ENCODE results near the gene TNC. TPM values are rescaled to one million over a fixed set of nuclear protein-coding genes. Genes with fewer than 3 reads are reported as not detected.

The TNC gene
- total and polyA plus RNA-seq, 9 donors, result 1.2 to 108 (median 1.9) TPM

- TF ChIP-seq EP300 (IDR thresholded peaks at IDR 0.05) (no peak), CTCF (IDR thresholded peaks at IDR 0.05) (no peak), POLR2A (IDR thresholded peaks at IDR 0.05) (no peak)
- Histone ChIP-seq H3K27ac (no peak overlapping the region), H3K9me3 (no peaks in the 10 kb centered on the region), H3K4me3 (no peak overlapping the region), H3K36me3 (no peaks in the 10 kb centered on the region), H3K27me3 (no peaks in the 10 kb centered on the region), H3K4me1 (ENCODE audit: insufficient read depth) (no peaks in the 10 kb centered on the region)
- 75 to 89% (median 88%) methylated on average over 3 of the region's 3 CpGs for WGBS, 3 donors
- no peak for DNase-seq
- intact Hi-C loops (cut with DNase I), result no loop called here
Observed at GRCh38 chr9:115103746-115104477, 14.0 kb downstream of the TNC start.

GRCh38 chr9:115099901-115100300 is 18.1 kb downstream of the TNC start:
- Histone ChIP-seq H3K4me1 (ENCODE audit: insufficient read depth) (no peaks in the 10 kb centered on the region), H3K4me3 (no peak overlapping the region), H3K36me3 (no peaks in the 10 kb centered on the region), H3K27me3 (no peaks in the 10 kb centered on the region), H3K27ac (no peak overlapping the region), H3K9me3 (no peaks in the 10 kb centered on the region)
- WGBS, 3 donors, result 42 to 60% (median 45%) methylated on average over 1 of the region's 1 CpG
- intact Hi-C loops (cut with DNase I), result no loop called here
- no peak for DNase-seq
- TF ChIP-seq EP300 (IDR thresholded peaks at IDR 0.05), result no peak
- TF ChIP-seq POLR2A (IDR thresholded peaks at IDR 0.05), result no peak
- no peak for TF ChIP-seq CTCF (IDR thresholded peaks at IDR 0.05)

- 6 to 11% (median 7%) methylated on average over 5 of the region's 5 CpGs for WGBS, 3 donors
- Histone ChIP-seq H3K36me3 (no peaks in the 10 kb centered on the region), H3K9me3 (no peaks in the 10 kb centered on the region), H3K4me1 (ENCODE audit: insufficient read depth) (no peaks in the 10 kb centered on the region), H3K27ac (no peak overlapping the region), H3K4me3 (no peak overlapping the region), H3K27me3 (no peaks in the 10 kb centered on the region)
- no peak for DNase-seq
- TF ChIP-seq CTCF (IDR thresholded peaks at IDR 0.05) (no peak), POLR2A (IDR thresholded peaks at IDR 0.05) (no peak), EP300 (IDR thresholded peaks at IDR 0.05) (no peak)
- intact Hi-C loops (cut with DNase I), result no loop called here
Observed at GRCh38 chr9:115098226-115098965, 19.6 kb downstream of the TNC start.

GRCh38 chr9:115093520-115093919 is 24.4 kb downstream of the TNC start:
- Histone ChIP-seq H3K27ac (no peak overlapping the region), H3K4me3 (no peak overlapping the region), H3K4me1 (ENCODE audit: insufficient read depth) (no peaks in the 10 kb centered on the region), H3K9me3 (no peaks in the 10 kb centered on the region), H3K36me3 (no peaks in the 10 kb centered on the region), H3K27me3 (no peaks in the 10 kb centered on the region)
- intact Hi-C loops (cut with DNase I), result no loop called here
- no peak for DNase-seq
- TF ChIP-seq CTCF (IDR thresholded peaks at IDR 0.05) (no peak), EP300 (IDR thresholded peaks at IDR 0.05) (no peak), POLR2A (IDR thresholded peaks at IDR 0.05) (no peak)
- WGBS, 3 donors, result 72 to 87% (median 80%) methylated on average over 2 of the region's 2 CpGs
